OCI-LY3 (cell line): ENCODE results near the gene SCG2.

Experiments used
- CTCF ChIP-seq: fragments of 200-600, 300-600 bp; sonication (generic); IDR thresholded peaks from 2 replicates; pipeline ENCODE4 v1.5.1; 2014; ENCODE audit warnings: antibody characterized with exemption, low read length, low read depth
- EZH2phosphoT487 ChIP-seq: fragments of 200-600 bp; shearing (Covaris generic); IDR thresholded peaks from 2 replicates; pipeline ENCODE4 v1.6.1; 2018; ENCODE audit warnings: antibody characterized with exemption, mixed run types, low read depth

- TF ChIP-seq CTCF (no peak), EZH2phosphoT487 (no peak)
Observed at GRCh38 chr2:223602972-223603371, 811 bp upstream of the SCG2 start.
